Kasumi-1 (cell line): Measurements from ENCODE around the gene CRYBG2.

ENCODE experiments used
- DNase-seq, 2 experiments: peaks; one replicate each; lab custom pipeline; 2025; lab: John Stamatoyannopoulos, UW

CRYBG2 gene

GRCh38 chr1:26372039-26372438, 18.1 kb upstream of the CRYBG2 start:
- DNase-seq = no peak

- no peak for DNase-seq
Observed at GRCh38 chr1:26370591-26371382, 16.9 kb upstream of the CRYBG2 start.

DNA sequence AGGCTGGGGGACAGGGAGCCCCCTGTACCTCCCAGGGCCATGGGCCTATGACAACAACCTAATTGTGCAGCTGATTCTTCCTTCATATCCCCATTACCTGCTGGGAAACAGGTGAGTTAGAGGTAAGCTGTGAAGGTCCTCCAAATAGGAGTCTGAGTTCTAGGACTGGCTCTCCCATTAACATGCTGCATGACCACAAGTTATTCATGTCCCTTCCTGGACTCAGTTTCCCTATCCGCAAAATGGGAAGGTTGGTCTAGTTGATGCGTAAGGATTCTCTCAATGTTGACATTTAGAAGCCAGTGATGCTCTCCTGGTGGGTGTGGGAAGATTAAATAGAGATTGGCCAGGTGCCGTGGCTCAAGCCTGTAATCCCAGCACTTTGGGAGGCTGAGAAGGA, 14.6 kb upstream of the CRYBG2 start:
- DNase-seq = no peak

GRCh38 chr1:26368006-26368405, 14.1 kb upstream of the CRYBG2 start:
- no peak for DNase-seq

DNA sequence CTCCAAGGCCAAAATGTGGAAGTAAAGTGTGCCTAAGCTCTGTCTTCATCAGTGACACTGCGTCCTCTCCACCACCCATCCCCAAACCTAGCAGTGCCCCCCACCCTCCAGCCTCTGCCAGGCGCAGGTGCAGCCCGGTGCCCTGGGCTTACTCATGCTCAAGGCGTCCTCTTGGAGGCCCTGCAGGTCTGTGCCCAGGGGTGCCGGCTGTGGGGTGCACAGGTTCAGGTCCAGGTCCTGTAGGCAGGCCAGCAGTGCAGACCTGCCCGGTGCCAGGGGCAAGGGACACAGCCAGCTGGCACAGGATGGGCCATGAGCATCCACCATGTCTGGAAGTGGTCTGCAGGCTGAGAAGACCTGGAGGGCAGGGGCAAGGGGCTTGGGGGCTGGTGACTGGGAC, 13.5 kb upstream of the CRYBG2 start:
- no peak for DNase-seq

DNA sequence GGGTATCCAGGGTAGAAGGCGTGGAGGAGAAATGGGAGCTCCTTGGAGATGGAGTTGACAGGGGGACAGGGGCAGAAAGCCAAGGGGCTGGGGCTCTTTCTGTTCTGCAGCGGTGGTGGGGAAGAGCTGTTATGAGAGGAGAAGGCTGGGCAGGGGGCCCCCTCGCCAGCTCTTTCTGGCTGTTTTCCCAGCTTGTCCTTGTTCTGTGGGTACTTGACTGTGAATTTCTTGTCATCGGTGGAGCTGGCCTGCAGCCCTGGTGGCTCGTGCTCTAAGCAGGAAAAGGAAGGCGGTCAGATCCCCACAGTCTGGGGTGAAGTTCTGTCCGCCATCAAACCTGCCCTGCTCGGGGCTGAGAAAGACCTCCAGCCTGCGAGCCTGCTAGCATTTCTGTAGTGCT, 11.0 kb upstream of the CRYBG2 start:
- no peak for DNase-seq

DNA sequence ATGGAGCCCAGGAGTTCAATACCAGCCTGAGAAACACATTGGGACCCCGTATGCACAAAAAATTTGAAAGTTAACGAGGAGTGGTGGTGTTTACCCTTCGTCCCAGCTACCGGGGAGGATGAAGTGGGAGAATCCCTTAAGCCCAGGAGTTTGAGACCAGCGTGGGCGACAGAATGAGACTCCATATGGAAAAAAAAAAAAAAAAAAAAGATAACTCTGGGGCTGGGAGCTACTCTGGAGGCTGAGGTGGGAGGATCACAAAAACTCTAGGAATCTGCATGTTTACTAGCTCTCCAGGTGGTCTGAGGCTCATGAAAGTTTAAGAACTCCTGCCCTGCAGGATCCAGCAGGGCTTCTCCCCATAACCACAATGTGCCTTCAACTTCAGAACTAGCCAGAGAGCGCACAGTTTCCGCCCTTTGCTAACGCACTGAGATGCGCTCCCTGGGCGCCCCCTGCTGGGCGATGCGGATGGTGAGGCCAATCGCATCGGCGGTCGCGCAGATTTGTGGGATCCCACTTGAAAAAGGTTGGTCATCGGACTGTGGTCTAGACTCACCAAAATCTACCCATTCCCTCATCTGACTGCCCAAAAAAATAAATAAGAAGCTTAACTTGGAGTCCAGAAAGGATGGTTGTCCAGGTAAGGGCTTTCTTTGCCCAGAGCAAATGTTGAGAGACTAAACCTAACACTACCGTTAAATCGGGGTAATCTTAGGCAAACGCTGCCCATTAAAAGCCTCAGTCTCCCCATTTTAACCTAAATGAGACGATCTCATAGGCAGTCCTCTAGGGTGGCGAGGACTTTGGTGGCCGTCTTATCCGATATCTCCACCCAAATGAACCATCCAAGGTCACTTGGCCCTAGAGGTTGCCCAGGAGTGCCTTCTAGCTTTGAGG, 9.9 kb upstream of the CRYBG2 start:
- peak; percentile 89 to 90 for DNase-seq

DNA sequence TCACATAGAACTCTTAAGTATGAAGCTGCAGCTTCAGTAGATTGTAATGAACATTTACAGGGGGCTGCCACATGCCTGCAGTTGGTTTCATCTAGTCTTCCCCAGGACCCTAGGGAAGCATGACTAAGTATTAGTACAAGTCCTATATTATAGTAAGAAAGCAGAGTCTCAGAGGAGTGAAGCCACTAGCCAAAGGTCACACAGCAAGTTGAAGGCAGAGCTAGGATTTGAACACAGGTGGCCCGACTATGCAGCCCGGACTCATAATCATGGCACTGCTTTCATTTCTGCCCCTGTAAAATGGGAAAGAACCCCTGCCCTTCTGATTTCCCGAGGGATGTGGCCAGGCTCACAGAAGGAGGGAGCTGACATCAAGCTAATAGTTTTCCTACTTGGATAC, 8.4 kb upstream of the CRYBG2 start:
- no peak for DNase-seq

DNA sequence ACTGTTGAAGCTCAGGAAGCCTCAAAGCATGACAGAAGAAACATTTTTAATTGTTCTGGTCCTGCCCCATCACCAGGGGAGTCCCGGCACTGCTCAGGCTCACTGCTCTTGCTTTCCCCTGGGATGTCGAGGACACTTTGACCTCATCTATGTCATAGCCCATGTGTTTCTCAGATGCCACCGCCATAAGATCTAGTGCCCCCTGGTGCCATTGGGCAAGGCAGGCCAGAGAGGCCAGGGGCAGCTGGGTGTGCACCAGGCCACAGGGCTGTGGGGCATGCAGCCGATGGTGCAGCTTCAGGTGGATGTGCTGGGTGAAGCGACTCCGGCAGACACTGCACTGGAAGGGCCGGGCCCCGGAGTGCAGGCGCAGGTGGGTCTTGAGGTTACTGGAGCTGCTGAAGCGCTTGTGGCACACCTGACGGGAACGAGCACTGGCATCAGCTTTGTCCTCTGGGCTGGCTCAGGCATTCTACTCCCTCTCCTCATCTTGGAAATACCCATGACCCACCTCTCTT, 7.7 kb upstream of the CRYBG2 start:
- DNase-seq = no peak

DNA sequence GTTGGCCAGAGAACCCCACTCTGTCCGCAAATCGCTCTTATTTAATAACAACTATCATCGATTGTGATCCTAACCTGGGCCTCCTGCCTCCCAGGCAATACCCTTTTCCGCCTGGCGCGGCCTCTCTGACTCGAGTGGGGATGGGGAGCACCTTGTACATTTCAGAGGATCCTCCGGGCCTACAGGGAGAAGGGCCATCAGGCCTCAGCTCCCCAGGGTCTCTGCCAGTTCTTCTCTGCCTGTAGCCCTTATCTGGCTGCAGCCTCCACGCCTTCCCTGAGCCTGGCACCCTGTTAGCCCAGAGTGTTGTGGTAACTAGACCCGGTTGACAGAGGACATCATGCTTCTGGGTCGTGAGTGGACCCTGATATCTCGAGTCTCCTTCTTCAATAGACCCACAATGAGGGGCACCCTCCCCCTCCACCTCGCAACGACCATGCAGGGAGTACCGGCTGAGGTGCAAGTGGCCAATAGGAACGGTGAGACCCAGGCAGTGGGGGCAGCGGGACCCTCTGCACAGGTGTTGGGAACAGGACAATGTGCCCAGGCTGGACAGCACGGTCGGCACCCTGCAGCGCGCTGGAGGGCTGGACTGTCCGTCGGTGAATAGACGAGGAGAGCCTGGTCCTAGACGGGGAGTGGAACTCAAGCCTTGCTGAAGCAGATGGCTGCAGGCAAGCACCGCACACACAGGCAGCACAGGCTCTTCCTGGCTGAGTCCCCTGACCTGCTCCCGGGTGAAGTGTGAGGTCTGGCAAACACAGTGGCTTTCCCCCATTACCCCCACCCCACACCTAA, 7.1 kb upstream of the CRYBG2 start:
- DNase-seq = no peak

DNA sequence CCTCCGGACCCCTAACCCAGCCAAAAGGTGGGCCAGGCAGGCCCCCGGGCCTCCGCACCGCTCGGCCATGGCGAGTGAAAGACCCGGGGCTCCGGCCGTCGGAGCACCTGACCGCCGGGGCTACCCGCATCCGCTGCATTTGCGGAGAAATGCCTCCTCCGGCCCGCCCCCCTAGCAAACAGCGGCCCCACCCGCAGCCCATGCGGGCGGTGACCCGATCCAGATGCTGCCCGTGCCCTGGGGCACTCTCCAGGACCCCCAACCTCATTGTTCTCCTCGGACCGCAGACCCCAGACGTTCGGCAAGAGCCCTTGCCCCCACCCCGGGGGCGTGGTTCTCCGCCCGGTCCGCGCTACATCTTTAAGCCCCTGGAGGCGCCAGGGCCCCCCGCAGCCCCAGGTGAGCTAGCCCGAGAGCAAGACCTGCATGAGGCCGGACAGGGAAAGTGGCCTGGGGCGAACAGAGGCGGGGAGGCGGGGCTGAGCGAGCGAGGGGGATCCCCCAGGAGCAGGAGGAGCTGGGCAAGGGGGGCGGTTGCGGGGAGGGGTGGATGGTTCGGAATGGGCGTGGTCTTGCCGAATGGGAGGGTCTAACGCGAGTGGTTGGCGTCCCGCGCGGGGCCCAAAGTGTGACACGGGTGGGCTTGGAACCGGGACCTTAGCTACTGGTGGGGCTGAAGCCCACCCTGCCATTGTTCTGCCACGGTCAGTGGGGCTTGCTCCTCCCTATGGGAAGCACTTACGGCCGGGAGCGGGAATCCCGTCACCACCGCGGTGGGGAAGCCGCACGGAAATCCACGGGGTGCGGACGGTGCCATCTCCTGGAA, 6.3 kb upstream of the CRYBG2 start:
- no peak for DNase-seq

DNA sequence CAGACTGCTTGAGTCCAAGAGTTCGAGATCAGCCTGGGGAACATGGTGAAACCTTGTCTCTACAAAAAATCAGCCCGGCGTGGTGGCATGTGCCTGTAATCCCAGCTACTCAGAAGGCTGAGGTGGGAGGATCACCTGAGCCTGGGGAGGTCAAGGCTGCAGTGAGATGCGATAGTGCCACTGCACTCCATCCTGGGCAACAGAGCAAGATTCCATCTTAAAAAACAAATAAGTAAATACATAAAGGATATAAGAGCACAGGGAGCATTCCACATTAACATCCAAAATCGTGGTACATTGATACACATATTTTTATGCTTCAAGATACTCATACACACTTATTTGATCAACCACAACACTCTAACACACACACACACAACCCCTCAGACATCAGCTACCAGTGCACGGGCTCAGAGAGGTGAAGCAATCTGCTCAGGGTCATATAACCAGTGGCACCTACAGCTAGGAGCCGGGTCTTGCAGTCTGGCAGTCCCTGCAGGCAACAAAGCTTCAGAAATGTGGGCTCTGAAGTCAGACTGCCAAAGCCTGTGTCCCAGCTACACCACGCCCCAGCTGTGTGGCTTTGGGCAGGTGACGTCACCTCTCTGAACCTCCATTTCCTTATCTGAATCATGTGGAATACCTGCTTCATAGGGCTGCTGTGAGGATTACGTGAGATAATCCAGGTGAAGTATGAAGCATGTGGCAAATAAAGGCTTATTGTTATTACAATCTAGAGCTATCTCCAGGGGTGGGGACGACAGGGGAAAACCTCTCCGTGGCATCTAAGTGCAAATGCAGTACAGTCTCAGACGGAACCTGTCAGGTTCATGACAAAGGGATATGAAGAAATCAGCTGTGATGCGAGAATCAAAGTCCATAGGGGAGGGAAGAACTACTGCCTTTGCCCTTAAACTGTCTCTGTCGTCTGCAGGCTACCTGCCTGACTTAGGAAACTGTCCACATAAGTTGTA, 4.8 kb upstream of the CRYBG2 start:
- no peak for DNase-seq

- DNase-seq = no peak
Observed at GRCh38 chr1:26357121-26357602, 3.2 kb upstream of the CRYBG2 start.

GRCh38 chr1:26356106-26356505, 2.2 kb upstream of the CRYBG2 start:
- DNase-seq = no peak

- DNase-seq = no peak
Observed at GRCh38 chr1:26354972-26355371, 1.0 kb upstream of the CRYBG2 start.

GRCh38 chr1:26353210-26353859, 595 bp downstream of the CRYBG2 start:
- DNase-seq = no peak

- DNase-seq = no peak
Observed at GRCh38 chr1:26352338-26352679, 1.6 kb downstream of the CRYBG2 start.

DNA sequence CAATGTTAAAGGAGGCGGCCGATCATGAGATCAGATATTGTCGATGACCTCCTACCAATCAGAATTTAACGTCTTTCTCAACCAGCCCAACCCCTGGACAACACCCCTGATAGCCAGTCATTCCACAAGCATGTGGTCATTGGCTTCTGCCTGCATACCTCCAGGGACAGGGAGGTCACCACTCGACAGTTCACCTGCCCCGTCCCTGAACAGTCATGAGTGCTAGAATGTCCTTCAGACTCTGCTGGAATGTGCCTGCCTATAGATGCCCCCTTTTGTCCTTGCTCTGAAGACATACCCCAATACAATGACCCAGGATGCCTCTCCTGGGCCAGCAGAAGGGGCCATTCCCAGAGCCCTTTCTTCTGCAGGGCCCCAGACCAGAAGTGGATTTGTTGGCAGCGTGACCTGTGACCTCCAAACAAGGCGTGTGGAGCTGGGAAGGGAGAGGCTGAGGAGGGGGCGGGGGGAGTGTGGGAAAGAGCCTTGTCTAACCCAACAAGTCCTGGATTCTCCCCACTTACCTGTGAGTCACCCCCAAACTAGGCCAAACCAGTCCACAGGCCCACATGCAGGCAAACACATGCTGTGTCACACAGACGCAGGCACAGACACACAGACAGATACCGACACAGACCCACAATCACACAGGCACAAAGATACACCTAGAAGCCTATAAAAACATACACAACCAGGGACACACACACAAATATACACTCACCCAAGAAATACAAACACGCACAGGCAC, 2.2 kb downstream of the CRYBG2 start:
- no peak for DNase-seq
